Omental fat pad (tissue), 4 donors: ENCODE results near the gene SLC30A2. TPM values are rescaled to one million over a fixed set of nuclear protein-coding genes. Genes with fewer than 3 reads are reported as not detected.

Source experiments
- ATAC-seq: fragments of 150-250 bp; one replicate; pipeline ENCODE4 v1.9.1; 2016; ENCODE audit warnings: mild to moderate bottlenecking, moderate library complexity; ENCODE audit not compliant: low FRiP score
- DNase-seq: peaks from one replicate; pipeline ENCODE4 v3.0.0-alpha.2; 2019; ENCODE audit warnings: low spot score
- total RNA-seq, 4 donors: library from RNA; depleted of rRNA; stranded (reverse); fragments of >200 nt; gene quantifications; one replicate each; pipeline ENCODE4 v1.1.0, GENCODE V29; 2016
- TF ChIP-seq, protein P1 (sequence below), 3 donors: fragments of 450-650 bp; IDR thresholded peaks; one replicate each; pipeline ENCODE4 v1.5.1; 2016 to 2017; ENCODE audit warnings: antibody characterized with exemption in 3 of 3, mild to moderate bottlenecking in 3 of 3, moderate library complexity in 2 of 3

The SLC30A2 gene
- total RNA-seq, 4 donors from 2014 or later, result 0.36 to 1.7 TPM; not detected in 2

DNA sequence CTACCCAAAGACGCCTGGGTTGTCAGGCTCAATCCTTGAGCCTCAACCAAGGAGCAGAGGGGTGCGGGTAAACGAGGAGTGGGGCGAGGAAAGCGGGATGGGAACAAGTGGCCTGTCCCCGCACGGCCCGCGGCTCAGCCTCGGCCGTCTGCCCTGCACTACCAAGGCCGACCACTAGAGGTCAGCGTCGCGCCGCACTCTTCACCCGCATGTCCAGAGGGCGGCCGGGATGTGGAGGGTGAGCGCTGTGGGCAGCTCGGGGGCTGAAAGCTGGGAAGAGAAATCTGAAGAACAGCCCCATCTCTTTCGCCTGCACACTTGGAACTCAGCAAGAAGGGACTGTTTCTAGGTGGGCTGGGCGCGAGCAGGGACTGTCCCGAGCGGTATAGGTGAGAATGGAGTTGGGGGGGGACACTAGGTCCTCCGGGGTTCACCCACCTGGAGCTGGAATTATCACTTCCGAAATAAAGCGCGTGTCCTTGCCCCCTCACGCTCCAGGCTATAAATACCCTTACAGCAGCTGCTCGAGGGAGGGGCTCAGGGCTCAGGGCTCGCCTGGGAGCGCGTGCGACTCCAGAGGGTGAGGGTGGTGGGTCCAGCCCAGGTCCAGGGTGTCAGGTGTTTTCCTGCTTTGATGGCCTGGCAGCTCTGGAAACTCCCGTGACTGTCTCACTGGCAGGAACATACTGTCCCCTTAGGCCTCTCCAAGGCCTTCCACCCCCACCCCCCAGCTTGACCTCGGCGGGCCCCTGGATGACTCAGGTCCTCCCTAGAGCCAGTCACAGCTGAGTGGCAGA, 9.8 kb downstream of the SLC30A2 start:
- peak; percentile 62 for DNase-seq
- TF ChIP-seq, protein P1, sequence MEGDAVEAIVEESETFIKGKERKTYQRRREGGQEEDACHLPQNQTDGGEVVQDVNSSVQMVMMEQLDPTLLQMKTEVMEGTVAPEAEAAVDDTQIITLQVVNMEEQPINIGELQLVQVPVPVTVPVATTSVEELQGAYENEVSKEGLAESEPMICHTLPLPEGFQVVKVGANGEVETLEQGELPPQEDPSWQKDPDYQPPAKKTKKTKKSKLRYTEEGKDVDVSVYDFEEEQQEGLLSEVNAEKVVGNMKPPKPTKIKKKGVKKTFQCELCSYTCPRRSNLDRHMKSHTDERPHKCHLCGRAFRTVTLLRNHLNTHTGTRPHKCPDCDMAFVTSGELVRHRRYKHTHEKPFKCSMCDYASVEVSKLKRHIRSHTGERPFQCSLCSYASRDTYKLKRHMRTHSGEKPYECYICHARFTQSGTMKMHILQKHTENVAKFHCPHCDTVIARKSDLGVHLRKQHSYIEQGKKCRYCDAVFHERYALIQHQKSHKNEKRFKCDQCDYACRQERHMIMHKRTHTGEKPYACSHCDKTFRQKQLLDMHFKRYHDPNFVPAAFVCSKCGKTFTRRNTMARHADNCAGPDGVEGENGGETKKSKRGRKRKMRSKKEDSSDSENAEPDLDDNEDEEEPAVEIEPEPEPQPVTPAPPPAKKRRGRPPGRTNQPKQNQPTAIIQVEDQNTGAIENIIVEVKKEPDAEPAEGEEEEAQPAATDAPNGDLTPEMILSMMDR (IDR thresholded peaks at IDR 0.05), result peak in 2 of 3 donors; percentile 96 to 99
- ATAC-seq, result peak; percentile 93

DNA sequence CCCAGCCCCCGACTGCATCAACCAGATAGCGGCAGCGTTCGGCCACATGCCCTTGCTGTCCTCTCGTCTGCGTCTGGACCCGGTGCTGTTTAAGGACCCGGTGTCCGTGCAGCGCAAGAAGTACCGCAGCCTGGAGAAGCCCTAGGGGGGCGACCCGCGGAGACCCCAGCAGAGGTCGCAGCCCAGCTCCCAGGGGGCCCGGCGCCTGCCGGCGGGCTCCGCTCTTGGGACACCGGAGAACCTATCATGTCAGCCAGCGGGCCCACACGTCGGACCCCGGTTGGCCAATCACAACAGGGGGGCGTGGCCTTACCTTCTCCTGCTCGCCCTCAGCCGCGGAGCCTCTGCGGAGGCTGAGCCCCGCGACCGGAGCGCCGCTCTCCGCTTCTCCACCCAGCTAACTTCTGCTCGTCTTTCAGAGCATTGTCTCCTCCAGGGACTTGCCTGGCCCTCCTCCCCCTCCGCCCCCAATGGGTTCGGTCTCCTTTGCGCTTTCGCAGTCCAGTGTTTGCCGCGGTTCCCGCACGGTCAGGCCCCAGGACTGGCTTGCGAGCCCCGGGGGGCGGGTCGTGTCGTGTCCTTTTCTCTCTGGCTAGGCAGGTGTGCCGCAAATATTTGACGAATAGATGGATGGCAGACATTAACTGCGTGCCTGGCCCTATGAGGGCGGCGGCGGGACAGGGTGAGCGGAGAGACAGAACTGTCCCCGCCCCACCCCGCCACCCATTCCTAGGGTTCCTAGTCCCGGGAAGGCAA, 10.5 kb downstream of the SLC30A2 start:
- ATAC-seq (peak; percentile 88), DNase-seq (peak; percentile 89)
- TF ChIP-seq, protein P1 (IDR thresholded peaks at IDR 0.05), result no peak

- TF ChIP-seq, protein P1 (IDR thresholded peaks at IDR 0.05), result no peak
- DNase-seq (no peak), ATAC-seq (no peak)
Observed at GRCh38 chr1:26034504-26035202, 11.3 kb downstream of the SLC30A2 start.

DNA sequence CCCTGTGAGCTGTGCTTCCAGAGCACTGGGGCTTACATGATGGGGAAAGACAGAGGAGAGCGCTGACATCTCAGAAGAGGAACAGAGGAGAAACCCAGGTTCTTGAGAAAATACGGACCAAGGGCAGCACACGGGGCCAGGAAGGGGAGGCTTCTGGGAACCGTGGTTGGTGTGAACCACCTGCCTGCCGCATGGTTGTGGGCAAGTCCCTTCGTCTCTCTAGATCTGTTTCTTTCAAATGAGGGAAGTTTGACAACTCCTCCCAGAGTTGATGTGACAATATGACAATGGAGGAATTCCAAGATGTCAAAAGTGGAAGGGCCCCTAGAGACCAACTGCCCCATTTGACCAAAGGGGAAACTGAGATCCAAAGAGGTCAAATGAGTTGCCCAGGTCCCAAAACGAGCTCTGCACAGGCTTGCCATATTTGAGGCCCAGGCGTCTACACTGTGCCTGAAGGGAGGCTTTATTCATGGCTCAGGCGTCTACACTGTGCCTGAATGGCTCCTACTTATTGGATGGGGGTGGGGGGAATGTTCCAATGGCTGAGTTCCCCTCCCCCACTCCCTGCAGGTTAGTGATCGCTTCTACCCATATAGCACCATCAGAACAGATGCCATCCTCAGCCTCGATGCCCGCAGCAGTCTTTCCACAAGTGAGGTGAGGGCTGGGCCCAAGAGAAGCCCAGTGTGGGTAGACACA, 13.1 kb downstream of the SLC30A2 start:
- TF ChIP-seq, protein P1 (IDR thresholded peaks at IDR 0.05), result no peak
- no peak for ATAC-seq
- DNase-seq, result no peak

- DNase-seq, result no peak
- TF ChIP-seq, protein P1 (IDR thresholded peaks at IDR 0.05), result no peak
- no peak for ATAC-seq
Observed at GRCh38 chr1:26031611-26032220, 14.2 kb downstream of the SLC30A2 start.

- DNase-seq (no peak), ATAC-seq (no peak)
- TF ChIP-seq, protein P1 (IDR thresholded peaks at IDR 0.05), result no peak
Observed at GRCh38 chr1:26031196-26031595, 14.7 kb downstream of the SLC30A2 start.
